ENCODE data around the gene ZNF554. TPM values are rescaled to one million over a fixed set of nuclear protein-coding genes. Genes with fewer than 3 reads are reported as not detected.
"Not testable (repeated sequence)": the region's sequence is repeated elsewhere in the genome, so short reads cannot be mapped to it uniquely, and the experiment has no call there.

ZNF554 gene
- total and polyA plus RNA-seq, 8 donors, result 2.1 to 9.0 (median 8.3) TPM

DNA sequence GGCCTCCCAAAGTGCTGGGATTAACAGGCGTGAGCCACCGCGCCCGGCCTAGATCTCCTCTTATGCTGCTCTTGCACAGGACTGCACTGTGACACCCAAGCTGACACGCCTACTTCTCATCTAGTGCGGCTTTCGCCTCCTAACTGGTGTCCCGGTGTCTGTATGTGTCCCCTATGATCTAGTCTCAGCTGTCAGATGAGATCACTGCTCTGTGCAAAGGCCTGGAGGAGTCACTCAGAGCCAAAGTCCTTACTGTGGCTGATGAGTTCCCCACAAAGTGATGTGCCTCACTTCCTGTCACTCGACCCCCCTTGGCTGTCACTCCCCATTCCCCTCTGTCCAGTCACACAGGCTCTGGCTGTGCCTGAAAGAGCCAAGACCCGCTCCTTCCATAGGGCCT lies 50.0 kb downstream of the ZNF554 start:
- ATAC-seq (no peak), DNase-seq (no peak)
- no peak overlapping the region for H3K27ac ChIP-seq
- TF ChIP-seq, protein P1, sequence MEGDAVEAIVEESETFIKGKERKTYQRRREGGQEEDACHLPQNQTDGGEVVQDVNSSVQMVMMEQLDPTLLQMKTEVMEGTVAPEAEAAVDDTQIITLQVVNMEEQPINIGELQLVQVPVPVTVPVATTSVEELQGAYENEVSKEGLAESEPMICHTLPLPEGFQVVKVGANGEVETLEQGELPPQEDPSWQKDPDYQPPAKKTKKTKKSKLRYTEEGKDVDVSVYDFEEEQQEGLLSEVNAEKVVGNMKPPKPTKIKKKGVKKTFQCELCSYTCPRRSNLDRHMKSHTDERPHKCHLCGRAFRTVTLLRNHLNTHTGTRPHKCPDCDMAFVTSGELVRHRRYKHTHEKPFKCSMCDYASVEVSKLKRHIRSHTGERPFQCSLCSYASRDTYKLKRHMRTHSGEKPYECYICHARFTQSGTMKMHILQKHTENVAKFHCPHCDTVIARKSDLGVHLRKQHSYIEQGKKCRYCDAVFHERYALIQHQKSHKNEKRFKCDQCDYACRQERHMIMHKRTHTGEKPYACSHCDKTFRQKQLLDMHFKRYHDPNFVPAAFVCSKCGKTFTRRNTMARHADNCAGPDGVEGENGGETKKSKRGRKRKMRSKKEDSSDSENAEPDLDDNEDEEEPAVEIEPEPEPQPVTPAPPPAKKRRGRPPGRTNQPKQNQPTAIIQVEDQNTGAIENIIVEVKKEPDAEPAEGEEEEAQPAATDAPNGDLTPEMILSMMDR (IDR thresholded peaks at IDR 0.05), result no peak
- H3K4me3 ChIP-seq, result no peak overlapping the region
- H3K4me1 ChIP-seq, result no peaks in the 10 kb centered on the region
- H3K9me3 ChIP-seq, result no peaks in the 10 kb centered on the region
- intact Hi-C loops (cut with DNase I), result loop anchor here in 1 of 2 donors (10.0 kb wide), 1 partner anchor 225 kb away; no protein-coding TSS in a partner anchor
- H3K36me3 ChIP-seq, result no peaks in the 10 kb centered on the region
- H3K27me3 ChIP-seq, result no peaks in the 10 kb centered on the region

DNA sequence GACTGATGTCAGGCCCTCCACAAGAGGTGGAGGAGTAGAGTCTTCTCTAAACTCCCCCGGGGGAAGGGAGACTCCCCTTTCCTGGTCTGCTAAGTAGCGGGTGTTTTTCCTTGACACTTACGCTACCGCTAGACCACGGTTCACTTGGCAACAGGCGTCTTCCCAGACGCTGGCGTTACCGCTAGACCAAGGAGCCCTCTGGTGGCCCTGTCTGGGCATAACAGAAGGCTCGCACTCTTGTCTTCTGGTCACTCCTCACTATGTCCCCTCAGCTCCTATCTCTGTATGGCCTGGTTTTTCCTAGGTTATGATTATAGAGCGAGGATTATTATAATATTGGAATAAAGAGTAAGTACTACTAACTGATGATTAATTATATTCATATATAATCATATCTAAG lies 52.5 kb downstream of the ZNF554 start:
- H3K4me1 ChIP-seq, ATAC-seq, H3K27ac ChIP-seq, H3K27me3 ChIP-seq, H3K4me3 ChIP-seq, H3K36me3 ChIP-seq: not testable (repeated sequence)
- DNase-seq, result peak in 1 of 4 donors; percentile 21
- peaks cover 0 to 19% of the 10 kb centered on the region in 2 donors for H3K9me3 ChIP-seq
- intact Hi-C loops (cut with DNase I), result loop anchor here in 1 of 2 donors (10.0 kb wide), 1 partner anchor 227 kb away; no protein-coding TSS in a partner anchor
- TF ChIP-seq, protein P1 (IDR thresholded peaks at IDR 0.05), result peak; percentile 45 to 53

DNA sequence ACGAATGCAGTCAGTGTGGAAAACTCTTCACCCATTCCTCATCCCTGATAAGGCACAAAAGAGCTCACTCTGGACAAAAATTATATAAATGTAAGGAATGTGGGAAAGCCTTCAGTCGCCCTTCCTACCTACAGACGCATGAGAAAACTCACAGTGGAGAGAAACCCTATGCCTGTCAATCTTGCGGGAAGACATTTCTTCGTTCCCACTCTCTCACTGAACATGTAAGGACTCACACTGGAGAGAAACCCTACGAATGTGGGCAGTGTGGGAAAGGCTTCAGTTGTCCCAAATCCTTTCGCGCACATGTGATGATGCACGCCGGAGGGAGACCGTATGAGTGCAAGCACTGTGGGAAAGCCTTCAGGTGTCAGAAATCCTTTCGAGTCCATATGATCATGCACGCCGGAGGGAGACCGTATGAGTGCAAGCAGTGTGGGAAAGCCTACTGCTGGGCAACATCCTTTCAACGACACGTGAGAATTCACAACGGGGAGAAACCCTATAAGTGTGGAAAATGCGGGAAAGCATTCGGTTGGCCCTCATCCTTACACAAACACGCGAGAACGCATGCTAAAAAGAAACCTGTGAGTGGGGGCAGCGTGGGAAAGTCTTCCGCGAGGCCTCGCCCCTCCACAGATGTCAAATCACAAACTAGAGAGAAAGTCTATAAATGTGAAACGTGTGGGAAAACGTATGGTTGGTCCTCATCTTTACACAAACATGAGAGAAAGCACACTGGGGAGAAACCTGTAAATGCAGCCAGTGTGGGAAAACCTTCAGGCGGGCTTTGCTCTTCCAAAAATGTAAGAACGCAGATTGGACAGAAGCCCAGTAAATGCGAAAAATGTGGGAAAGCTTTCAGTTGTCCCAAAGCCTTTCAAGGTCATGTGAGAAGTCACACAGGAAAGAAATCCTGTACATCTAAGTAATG lies 58.0 kb downstream of the ZNF554 start:
- Histone ChIP-seq H3K4me1 (no peaks in the 10 kb centered on the region), H3K9me3 (peaks cover 0 to 55% of the 10 kb centered on the region in 2 donors), H3K4me3 (no peak overlapping the region), H3K27me3 (no peaks in the 10 kb centered on the region), H3K36me3 (no peaks in the 10 kb centered on the region), H3K27ac (no peak overlapping the region)
- no peak for DNase-seq
- no peak for ATAC-seq
- intact Hi-C loops (cut with DNase I), result loop anchor here in 1 of 2 donors (10.0 kb wide), 1 partner anchor 233 kb away; no protein-coding TSS in a partner anchor
- TF ChIP-seq, protein P1 (IDR thresholded peaks at IDR 0.05), result no peak

DNA sequence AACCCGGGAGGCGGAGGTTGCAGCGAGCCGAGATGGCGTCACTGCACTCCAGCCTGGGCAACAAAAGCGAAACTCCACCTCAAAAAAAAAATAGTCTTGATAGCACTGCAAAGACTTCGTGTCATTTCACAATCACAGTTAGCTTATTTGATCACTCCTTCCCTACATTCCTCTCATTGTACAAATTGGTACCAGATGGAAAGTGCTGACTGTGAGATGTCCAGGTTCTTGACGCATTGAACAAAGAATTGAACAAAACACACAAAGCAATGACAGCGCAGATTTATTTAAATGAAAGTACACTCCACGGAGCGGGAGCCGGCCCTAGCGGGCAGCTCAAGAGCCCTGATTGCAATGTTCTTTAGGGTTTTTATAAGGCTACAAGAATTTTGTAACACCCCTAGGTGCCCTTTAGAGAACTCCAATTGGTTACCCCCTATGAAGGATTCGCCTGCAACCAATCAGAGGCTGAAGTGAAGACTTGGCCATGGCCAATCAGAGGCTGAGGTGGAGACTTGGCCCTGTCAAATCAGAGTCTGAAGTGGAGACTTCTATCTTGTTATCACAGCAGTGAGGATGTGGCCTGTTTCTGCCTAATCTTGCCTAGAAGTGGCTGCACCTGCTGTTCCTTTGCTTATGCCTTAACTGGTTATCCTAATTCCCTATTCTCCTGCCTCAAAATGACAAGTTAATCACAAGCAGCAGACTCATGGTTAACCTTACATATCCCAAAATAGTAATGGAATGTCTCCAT lies 64.2 kb downstream of the ZNF554 start:
- Histone ChIP-seq H3K4me3 (no peak overlapping the region), H3K9me3 (peaks cover 0 to 19% of the 10 kb centered on the region in 2 donors), H3K27me3 (no peaks in the 10 kb centered on the region), H3K36me3 (no peaks in the 10 kb centered on the region), H3K27ac (no peak overlapping the region), H3K4me1 (peaks cover 0 to 5% of the 10 kb centered on the region in 2 donors)
- ATAC-seq (no peak), DNase-seq (no peak)
- intact Hi-C loops (cut with DNase I), result no loop called here
- TF ChIP-seq, protein P1 (IDR thresholded peaks at IDR 0.05), result no peak

DNA sequence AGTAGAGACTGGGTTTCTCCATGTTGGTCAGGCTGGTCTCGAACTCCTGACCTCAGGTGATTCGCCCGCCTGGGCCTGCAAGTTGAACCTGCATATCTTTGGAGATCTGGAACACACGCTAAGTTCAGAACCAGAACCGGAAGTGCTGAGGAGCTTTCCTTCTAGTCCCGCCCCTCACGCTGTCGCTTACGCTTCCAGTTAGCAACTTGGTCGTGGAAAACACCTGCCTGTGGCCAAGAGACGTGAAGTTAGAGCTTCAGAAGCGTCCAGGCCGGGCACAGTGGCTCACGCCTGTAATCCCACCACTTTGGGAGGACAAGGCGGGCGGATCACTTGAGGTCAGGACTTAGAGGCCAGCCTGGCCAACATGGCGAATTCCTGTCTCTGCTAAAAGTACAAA lies 66.1 kb downstream of the ZNF554 start:
- H3K9me3 ChIP-seq, result peaks cover 0 to 2% of the 10 kb centered on the region in 2 donors
- no peaks in the 10 kb centered on the region for H3K27me3 ChIP-seq
- ATAC-seq, result no peak
- H3K27ac ChIP-seq, result no peak overlapping the region
- intact Hi-C loops (cut with DNase I), result no loop called here
- TF ChIP-seq, protein P1 (IDR thresholded peaks at IDR 0.05), result no peak
- H3K4me1 ChIP-seq, result peaks cover 0 to 5% of the 10 kb centered on the region in 2 donors
- no peak overlapping the region for H3K4me3 ChIP-seq
- no peaks in the 10 kb centered on the region for H3K36me3 ChIP-seq
- DNase-seq, result no peak

All from left lung (tissue), 10 donors.